Neural cell (in vitro differentiated cells): Measurements from ENCODE around the gene OR51D1.

ENCODE experiments used
- EP300 ChIP-seq: fragments of 450-650 bp; conservative IDR thresholded peaks from 2 replicates; pipeline ENCODE4 v1.6.1; 2014; ENCODE audit warnings: antibody characterized with exemption, mild to moderate bottlenecking, moderate library complexity; ENCODE audit not compliant: poor library complexity, severe bottlenecking
- EZH2 ChIP-seq: fragments of 200-600, 300-800 bp; shearing (Covaris generic), sonication (generic); IDR thresholded peaks from 2 replicates; pipeline ENCODE4 v1.6.1; 2014; ENCODE audit warnings: antibody characterized with exemption, low read length, borderline replicate concordance, mild to moderate bottlenecking; ENCODE audit not compliant: insufficient read depth, poor library complexity, severe bottlenecking
- MXI1 ChIP-seq: fragments of 450-650 bp; conservative IDR thresholded peaks from 2 replicates; pipeline ENCODE4 v1.6.1; 2014; ENCODE audit warnings: antibody characterized with exemption, mild to moderate bottlenecking; ENCODE audit not compliant: poor library complexity, severe bottlenecking
- POLR2AphosphoS5 ChIP-seq: IDR thresholded peaks from 2 replicates; pipeline ENCODE4 v1.6.1; 2012
- RAD21 ChIP-seq: fragments of 450-650 bp; conservative IDR thresholded peaks from 2 replicates; pipeline ENCODE4 v1.6.1; 2014; ENCODE audit warnings: antibody characterized with exemption, mild to moderate bottlenecking, moderate library complexity
- SMC3 ChIP-seq: fragments of 450-650 bp; conservative IDR thresholded peaks from 2 replicates; pipeline ENCODE4 v1.6.1; 2014; ENCODE audit warnings: antibody characterized with exemption, mild to moderate bottlenecking, moderate library complexity; ENCODE audit not compliant: poor library complexity
- TF ChIP-seq, protein P1 (sequence below): fragments of 450-650 bp; IDR thresholded peaks from 2 replicates; pipeline ENCODE4 v1.5.1; 2014; ENCODE audit warnings: antibody characterized with exemption, mild to moderate bottlenecking, moderate library complexity; ENCODE audit not compliant: poor library complexity, severe bottlenecking
- TF ChIP-seq, protein P2 (sequence below): IDR thresholded peaks from 2 replicates; pipeline ENCODE4 v1.6.1; 2012; ENCODE audit warnings: borderline replicate concordance

DNA sequence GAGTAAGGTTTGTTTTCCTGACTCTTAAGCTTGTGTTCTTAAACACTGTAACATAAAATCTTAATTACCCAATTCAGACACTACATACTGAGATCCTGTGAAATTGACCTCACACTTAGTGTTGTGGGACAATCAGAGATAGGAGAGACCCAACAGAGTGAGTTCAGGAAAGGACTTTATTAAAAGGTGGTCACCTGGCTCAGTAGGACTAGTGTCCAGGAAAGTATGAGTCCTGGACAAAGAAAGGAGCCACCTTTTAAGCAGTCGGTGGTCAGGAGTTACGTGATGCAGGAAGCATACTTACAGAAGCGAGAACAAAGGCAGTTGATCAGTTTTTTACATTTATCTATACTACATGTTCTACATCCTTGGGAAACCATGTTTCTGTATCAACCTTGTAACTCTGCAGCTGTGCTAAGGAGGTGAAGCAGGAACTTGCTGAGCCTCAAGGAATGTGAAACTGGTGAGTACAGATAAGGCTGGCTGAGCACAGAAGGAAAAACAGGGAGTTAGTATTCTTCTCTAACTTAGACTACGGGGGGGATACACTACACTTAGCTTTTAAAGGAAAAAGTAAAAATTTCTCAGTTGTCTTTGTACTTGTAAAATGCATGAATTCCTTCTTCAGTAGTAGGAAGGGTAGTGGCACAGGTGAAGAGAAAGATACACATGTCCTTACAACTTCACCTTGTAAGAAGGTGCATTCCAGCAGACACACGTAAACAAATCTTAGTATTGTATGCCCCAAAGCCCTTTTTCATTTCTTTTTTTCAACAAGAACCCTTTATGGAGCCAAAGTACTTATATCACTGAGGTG is 21.6 kb downstream of the OR51D1 start:
- TF ChIP-seq RAD21 (no peak), EP300 (no peak), POLR2AphosphoS5 (no peak), MXI1 (no peak), EZH2 (no peak), SMC3 (no peak)
- TF ChIP-seq, protein P1, sequence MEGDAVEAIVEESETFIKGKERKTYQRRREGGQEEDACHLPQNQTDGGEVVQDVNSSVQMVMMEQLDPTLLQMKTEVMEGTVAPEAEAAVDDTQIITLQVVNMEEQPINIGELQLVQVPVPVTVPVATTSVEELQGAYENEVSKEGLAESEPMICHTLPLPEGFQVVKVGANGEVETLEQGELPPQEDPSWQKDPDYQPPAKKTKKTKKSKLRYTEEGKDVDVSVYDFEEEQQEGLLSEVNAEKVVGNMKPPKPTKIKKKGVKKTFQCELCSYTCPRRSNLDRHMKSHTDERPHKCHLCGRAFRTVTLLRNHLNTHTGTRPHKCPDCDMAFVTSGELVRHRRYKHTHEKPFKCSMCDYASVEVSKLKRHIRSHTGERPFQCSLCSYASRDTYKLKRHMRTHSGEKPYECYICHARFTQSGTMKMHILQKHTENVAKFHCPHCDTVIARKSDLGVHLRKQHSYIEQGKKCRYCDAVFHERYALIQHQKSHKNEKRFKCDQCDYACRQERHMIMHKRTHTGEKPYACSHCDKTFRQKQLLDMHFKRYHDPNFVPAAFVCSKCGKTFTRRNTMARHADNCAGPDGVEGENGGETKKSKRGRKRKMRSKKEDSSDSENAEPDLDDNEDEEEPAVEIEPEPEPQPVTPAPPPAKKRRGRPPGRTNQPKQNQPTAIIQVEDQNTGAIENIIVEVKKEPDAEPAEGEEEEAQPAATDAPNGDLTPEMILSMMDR, result no peak
- TF ChIP-seq, protein P2, sequence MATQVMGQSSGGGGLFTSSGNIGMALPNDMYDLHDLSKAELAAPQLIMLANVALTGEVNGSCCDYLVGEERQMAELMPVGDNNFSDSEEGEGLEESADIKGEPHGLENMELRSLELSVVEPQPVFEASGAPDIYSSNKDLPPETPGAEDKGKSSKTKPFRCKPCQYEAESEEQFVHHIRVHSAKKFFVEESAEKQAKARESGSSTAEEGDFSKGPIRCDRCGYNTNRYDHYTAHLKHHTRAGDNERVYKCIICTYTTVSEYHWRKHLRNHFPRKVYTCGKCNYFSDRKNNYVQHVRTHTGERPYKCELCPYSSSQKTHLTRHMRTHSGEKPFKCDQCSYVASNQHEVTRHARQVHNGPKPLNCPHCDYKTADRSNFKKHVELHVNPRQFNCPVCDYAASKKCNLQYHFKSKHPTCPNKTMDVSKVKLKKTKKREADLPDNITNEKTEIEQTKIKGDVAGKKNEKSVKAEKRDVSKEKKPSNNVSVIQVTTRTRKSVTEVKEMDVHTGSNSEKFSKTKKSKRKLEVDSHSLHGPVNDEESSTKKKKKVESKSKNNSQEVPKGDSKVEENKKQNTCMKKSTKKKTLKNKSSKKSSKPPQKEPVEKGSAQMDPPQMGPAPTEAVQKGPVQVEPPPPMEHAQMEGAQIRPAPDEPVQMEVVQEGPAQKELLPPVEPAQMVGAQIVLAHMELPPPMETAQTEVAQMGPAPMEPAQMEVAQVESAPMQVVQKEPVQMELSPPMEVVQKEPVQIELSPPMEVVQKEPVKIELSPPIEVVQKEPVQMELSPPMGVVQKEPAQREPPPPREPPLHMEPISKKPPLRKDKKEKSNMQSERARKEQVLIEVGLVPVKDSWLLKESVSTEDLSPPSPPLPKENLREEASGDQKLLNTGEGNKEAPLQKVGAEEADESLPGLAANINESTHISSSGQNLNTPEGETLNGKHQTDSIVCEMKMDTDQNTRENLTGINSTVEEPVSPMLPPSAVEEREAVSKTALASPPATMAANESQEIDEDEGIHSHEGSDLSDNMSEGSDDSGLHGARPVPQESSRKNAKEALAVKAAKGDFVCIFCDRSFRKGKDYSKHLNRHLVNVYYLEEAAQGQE, result no peak
